ENCODE results near the gene GRID2IP. TPM values are rescaled to one million over a fixed set of nuclear protein-coding genes. Genes with fewer than 3 reads are reported as not detected.

GRID2IP gene
- total and polyA plus RNA-seq, 2 of the 13 experiments (the other 11 are each of a cell fraction or from before 2014, with no cell fraction given): 0.03 TPM; not detected in 1

DNA sequence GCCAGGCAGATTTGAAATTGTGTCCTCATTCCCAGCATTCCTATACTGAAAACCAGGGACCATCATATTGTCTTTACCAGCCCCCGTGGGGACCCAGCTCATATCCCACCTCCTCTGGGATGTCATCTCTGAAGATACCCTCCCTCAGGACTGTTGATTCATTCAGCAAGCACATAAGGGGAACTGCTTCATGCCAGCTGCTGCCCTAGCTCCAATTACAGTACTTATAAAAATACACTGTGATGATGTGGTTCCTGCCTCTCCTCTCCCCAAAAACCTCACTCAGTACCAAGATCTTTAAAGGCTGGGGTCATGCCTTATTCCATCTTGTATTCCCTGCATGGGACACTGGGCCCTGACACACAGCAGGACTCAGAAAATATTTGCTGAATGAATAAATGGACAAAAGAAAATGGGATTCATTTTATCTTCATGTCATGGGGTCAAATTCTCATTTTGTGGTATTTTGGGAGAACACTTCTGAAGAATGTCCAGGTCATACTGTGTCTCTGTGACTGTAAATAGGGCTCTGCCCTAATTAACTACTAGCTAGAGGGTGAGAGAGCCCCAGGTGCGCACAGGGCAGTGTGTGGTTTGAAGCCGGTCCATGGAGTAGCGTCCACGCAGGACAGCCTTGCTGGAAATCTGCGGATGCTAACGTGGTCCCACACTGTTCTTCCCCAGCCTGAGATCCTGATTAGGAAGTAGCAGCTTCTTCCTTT is 74.5 kb downstream of the GRID2IP start:
- Histone ChIP-seq H4K20me1 (ENCODE audit: insufficient read depth, low read length) (peaks cover 98% of the 10 kb centered on the region), H3K27me3 (ENCODE audit: control insufficient read depth in 1 of 2, insufficient read depth in 2 of 2, low read length in 2 of 2) (no peaks in the 10 kb centered on the region), H3K4me1 (ENCODE audit: insufficient read depth, low read length) (peaks cover 76% of the 10 kb centered on the region), H3K9me3 (ENCODE audit: low read length) (no peaks in the 10 kb centered on the region), H3K9ac (ENCODE audit: insufficient read depth, low read depth, low read length) (no peak overlapping the region), H3K36me3 (replicated peaks in 1 of 2; ENCODE audit: control insufficient read depth in 1 of 2, insufficient read depth in 2 of 2, low read length in 2 of 2) (peaks cover 16 to 67% of the 10 kb centered on the region in 2 experiments), H3K79me2 (ENCODE audit: insufficient read depth, low read length) (peaks cover 97% of the 10 kb centered on the region), H2AFZ (ENCODE audit: low read length) (no peak overlapping the region), H3K4me2 (ENCODE audit: low read depth, low read length) (no peak overlapping the region), H3K27ac (ENCODE audit: extremely low read length, insufficient read depth, low read length) (no peak overlapping the region), H3K4me3 (replicated peaks in 1 of 3; ENCODE audit: insufficient read depth in 1 of 3, low read depth in 2 of 3, low read length in 3 of 3) (no peak overlapping the region)
- intact Hi-C loops (cut with micrococcal nuclease; ENCODE audit: unreplicated experiment) (no loop called here), in situ Hi-C loops (cut with HindIII; ENCODE audit: extremely low pct_ligation_motif_present, low pct_unique_long_range_greater_than_20kb) (no loop called here)
- no TSS peak for BruUV-seq (replicated peaks)
- ATAC-seq (peak; percentile 13; the same call in 1 of the 3 replicates), FAIRE-seq (no peak), DNase-seq (ENCODE audit: low spot score) (no peak)
- POLR2A ChIA-PET: interaction anchor here (0.6 to 2.5 kb wide), 3 partner anchors 9 to 32 kb away, joined by 3 to 9 read pairs (median 3); partner anchors contain the start of gene DAGLB
- TF ChIP-seq POLR2A (IDR thresholded peaks at IDR 0.05; ENCODE audit: insufficient read depth in 1 of 2, low read depth in 2 of 2, low read length in 2 of 2) (peak in 1 of 2 experiments; percentile 26; a peak in 2 of 4 replicates), ZSCAN12 (CRISPR knock-in tag; IDR thresholded peaks at IDR 0.05) (no peak)
- CTCF ChIA-PET (ENCODE audit: low intra/inter-chr PET ratio, low total read pairs): no interaction called here
- WGBS (ENCODE audit: low lambda C conversion rate): 90% methylated on average over 7 of the region's 7 CpGs

DNA sequence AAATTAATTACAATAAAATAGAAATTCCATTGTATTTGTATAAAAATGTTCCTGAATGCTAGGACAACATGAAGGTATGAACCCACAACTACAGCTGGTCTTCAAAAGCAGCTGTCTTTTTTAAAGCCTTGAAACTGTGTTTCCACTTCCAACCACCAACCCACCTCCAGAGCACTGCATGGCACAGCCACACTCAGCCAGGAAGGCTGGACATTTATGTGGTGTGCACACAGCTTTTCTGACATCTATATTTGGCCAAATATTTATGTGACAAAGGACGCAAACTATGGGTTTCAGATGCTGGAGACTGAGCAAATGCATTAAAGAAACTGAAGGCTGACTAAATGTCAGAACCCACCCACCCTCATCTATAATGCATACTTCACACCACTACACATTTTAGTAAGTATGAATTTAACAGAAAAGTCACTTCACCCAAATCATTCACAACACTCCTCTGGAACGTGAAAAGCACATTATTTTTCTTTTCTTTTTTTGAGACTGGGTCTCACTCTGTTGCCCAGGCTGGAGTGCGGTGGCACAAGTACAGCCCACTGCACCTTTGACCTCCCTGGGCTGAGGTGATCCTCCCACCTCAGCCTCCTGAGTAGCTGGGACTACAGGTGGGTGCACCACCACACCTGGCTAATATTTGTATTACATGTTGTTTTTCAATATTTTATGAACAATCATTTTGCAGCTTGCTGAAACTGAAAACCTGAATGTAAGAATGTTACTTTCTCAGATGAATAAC is 75.7 kb downstream of the GRID2IP start:
- BruUV-seq (replicated peaks): no TSS peak
- Histone ChIP-seq H3K27me3 (ENCODE audit: control insufficient read depth in 1 of 2, insufficient read depth in 2 of 2, low read length in 2 of 2) (no peaks in the 10 kb centered on the region), H3K36me3 (replicated peaks in 1 of 2; ENCODE audit: control insufficient read depth in 1 of 2, insufficient read depth in 2 of 2, low read length in 2 of 2) (peaks cover 16 to 66% of the 10 kb centered on the region in 2 experiments), H3K4me1 (ENCODE audit: insufficient read depth, low read length) (peaks cover 64% of the 10 kb centered on the region), H4K20me1 (ENCODE audit: insufficient read depth, low read length) (peaks cover 87% of the 10 kb centered on the region), H3K79me2 (ENCODE audit: insufficient read depth, low read length) (peaks cover 89% of the 10 kb centered on the region), H3K9ac (ENCODE audit: insufficient read depth, low read depth, low read length) (no peak overlapping the region), H3K9me3 (ENCODE audit: low read length) (no peaks in the 10 kb centered on the region), H2AFZ (ENCODE audit: low read length) (no peak overlapping the region), H3K4me2 (ENCODE audit: low read depth, low read length) (no peak overlapping the region), H3K4me3 (replicated peaks in 1 of 3; ENCODE audit: insufficient read depth in 1 of 3, low read depth in 2 of 3, low read length in 3 of 3) (no peak overlapping the region), H3K27ac (ENCODE audit: extremely low read length, insufficient read depth, low read length) (no peak overlapping the region)
- DNase-seq (ENCODE audit: low spot score) (no peak), ATAC-seq (peak; percentile 55), FAIRE-seq (no peak)
- TF ChIP-seq, protein P1, sequence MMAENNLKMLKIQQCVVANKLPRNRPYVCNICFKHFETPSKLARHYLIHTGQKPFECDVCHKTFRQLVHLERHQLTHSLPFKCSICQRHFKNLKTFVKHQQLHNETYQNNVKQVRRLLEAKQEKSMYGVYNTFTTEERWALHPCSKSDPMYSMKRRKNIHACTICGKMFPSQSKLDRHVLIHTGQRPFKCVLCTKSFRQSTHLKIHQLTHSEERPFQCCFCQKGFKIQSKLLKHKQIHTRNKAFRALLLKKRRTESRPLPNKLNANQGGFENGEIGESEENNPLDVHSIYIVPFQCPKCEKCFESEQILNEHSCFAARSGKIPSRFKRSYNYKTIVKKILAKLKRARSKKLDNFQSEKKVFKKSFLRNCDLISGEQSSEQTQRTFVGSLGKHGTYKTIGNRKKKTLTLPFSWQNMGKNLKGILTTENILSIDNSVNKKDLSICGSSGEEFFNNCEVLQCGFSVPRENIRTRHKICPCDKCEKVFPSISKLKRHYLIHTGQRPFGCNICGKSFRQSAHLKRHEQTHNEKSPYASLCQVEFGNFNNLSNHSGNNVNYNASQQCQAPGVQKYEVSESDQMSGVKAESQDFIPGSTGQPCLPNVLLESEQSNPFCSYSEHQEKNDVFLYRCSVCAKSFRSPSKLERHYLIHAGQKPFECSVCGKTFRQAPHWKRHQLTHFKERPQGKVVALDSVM (CRISPR knock-in tag; IDR thresholded peaks at IDR 0.05): peak; percentile 73
- TF ChIP-seq POLR2AphosphoS2 (IDR thresholded peaks at IDR 0.05; ENCODE audit: low read depth, low read length) (0 out of 2 replicates have a peak, but pooled peaks have one; percentile 64), HNRNPUL1 (IDR thresholded peaks at IDR 0.05; ENCODE audit: low read depth, low read length) (no peak), ZNF121 (CRISPR knock-in tag; IDR thresholded peaks at IDR 0.05) (peak; percentile 66; the same call in 1 of the 2 replicates)
- CTCF ChIA-PET (ENCODE audit: low intra/inter-chr PET ratio, low total read pairs): no interaction called here
- 94% methylated on average over 3 of the region's 3 CpGs for WGBS (ENCODE audit: low lambda C conversion rate)
- intact Hi-C loops (cut with micrococcal nuclease; ENCODE audit: unreplicated experiment) (no loop called here), in situ Hi-C loops (cut with HindIII; ENCODE audit: extremely low pct_ligation_motif_present, low pct_unique_long_range_greater_than_20kb) (no loop called here)
- POLR2A ChIA-PET: interaction anchor here (2.7 kb wide), 1 partner anchor 27 kb away, joined by 8 read pairs; the partner anchor contains the start of gene DAGLB
